Activated naive CD8-positive, alpha-beta T cell treated with anti-CD3 and anti-CD28 coated beads for 36 hours (primary cell): ENCODE measurements around the gene PPP1R18. TPM values are rescaled to one million over a fixed set of nuclear protein-coding genes. Genes with fewer than 3 reads are reported as not detected.

Experiments used
- DNase-seq: peaks from one replicate; pipeline ENCODE4 v3.0.0; 2021
- H3K27ac Mint-ChIP-seq: one replicate; pipeline ENCODE4 v1.8.0; 2022; ENCODE audit warnings: mild to moderate bottlenecking, moderate library complexity, mixed read lengths
- H3K27me3 Mint-ChIP-seq: one replicate; pipeline ENCODE4 v1.8.0; 2022; ENCODE audit warnings: mild to moderate bottlenecking, mixed read lengths
- H3K36me3 Mint-ChIP-seq: one replicate; pipeline ENCODE4 v1.8.0; 2021; ENCODE audit warnings: mild to moderate bottlenecking, mixed read lengths
- H3K4me1 Mint-ChIP-seq: one replicate; pipeline ENCODE4 v1.8.0; 2021; ENCODE audit warnings: mixed read lengths
- H3K4me3 Mint-ChIP-seq: one replicate; pipeline ENCODE4 v1.8.0; 2022; ENCODE audit warnings: mild to moderate bottlenecking, moderate library complexity, mixed read lengths
- H3K9me3 Mint-ChIP-seq: one replicate; pipeline ENCODE4 v1.8.0; 2022; ENCODE audit warnings: mixed read lengths
- total RNA-seq, 2 experiments: library from RNA; stranded (reverse); gene quantifications; one replicate each; pipeline ENCODE4 v1.2.3, GENCODE V29; 2021

Gene PPP1R18
- total RNA-seq, 2 experiments from 2014 or later = 102 to 106 TPM

DNA sequence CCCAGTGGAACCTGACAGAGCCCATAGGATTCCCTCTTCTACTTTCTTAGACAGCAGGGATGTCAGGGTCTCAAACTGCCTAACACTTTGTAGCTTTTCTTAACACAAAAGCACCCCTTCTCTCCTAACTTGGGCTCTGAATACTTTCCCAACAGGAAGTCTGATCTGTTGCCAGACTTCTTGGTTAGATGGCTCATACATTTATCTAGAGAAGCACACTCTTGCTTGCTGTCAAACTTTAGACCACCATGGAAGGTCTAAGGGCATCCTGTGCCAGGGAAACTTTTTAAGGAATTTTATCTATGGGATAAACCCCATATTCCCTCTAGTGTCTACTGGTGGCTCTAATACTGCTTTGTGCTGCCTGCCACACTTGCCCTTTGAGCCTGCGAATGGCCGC, 42.8 kb downstream of the PPP1R18 start:
- Mint-ChIP-seq H3K27me3 (no peaks in the 10 kb centered on the region), H3K27ac (no peak overlapping the region), H3K9me3 (no peaks in the 10 kb centered on the region), H3K4me3 (no peak overlapping the region), H3K4me1 (peaks cover 34% of the 10 kb centered on the region), H3K36me3 (peaks cover 10% of the 10 kb centered on the region)
- DNase-seq = no peak

- H3K27ac Mint-ChIP-seq = peak overlapping the region; percentile 9
- no peak for DNase-seq
- H3K4me3 Mint-ChIP-seq = no peak overlapping the region
- no peaks in the 10 kb centered on the region for H3K27me3 Mint-ChIP-seq
- no peaks in the 10 kb centered on the region for H3K9me3 Mint-ChIP-seq
- H3K36me3 Mint-ChIP-seq = peaks cover 7% of the 10 kb centered on the region
- peaks cover 21% of the 10 kb centered on the region for H3K4me1 Mint-ChIP-seq
Observed at GRCh38 chr6:30641048-30641447, 45.4 kb downstream of the PPP1R18 start.

DNA sequence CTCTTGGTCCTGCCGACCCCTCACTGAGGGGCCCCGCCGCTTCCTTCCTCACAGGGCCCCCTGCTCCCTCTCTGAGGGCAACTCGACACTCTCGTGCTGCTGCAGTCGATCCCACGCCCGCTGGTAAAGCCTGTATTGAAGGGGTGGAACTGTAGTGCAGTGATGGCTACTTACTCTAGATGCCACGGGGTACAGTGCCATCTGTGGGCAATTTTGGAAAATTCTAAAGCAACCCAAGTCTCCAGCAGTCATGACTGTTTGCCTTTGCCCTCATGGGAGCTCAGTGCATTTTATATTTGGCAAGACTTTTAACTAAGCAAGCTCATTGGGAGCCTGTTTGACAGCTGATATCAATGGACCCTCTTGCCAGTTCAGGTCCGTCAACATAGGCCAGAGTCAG, 46.0 kb downstream of the PPP1R18 start:
- H3K27ac Mint-ChIP-seq = peak overlapping the region; percentile 21
- H3K36me3 Mint-ChIP-seq = peaks cover 8% of the 10 kb centered on the region
- H3K9me3 Mint-ChIP-seq = no peaks in the 10 kb centered on the region
- H3K4me1 Mint-ChIP-seq = peaks cover 21% of the 10 kb centered on the region
- no peaks in the 10 kb centered on the region for H3K27me3 Mint-ChIP-seq
- DNase-seq = no peak
- no peak overlapping the region for H3K4me3 Mint-ChIP-seq

DNA sequence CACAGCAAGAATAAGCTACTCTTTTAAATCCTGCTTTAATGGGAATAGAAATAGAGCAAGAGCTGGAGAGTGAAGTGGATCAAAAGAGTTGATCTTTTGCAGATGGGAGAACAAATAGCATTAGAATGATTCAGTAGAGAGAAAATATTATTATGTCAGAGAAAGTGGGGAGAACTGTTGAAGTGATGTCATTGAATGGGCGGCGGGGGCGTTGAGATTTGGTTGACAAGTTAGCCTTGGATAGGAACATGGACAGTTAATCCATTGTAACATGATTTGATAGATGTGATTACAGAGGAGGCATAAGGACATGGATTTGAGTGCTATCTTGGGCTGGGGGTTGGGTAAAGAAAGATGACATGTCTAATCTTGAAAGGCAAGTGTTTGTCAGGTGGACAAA, 50.6 kb downstream of the PPP1R18 start:
- Mint-ChIP-seq H3K4me1 (peaks cover 11% of the 10 kb centered on the region), H3K27me3 (no peaks in the 10 kb centered on the region), H3K9me3 (no peaks in the 10 kb centered on the region), H3K4me3 (no peak overlapping the region), H3K27ac (no peak overlapping the region), H3K36me3 (peaks cover 23% of the 10 kb centered on the region)
- no peak for DNase-seq

GRCh38 chr6:30626484-30627366, 59.7 kb downstream of the PPP1R18 start, which contains the start of gene ATAT1:
Gene ATAT1 (plus strand): TSS chr6:30626874.
- Mint-ChIP-seq H3K4me1 (peaks cover 23% of the 10 kb centered on the region), H3K4me3 (peak within 1 kb of the TSS; percentile 95), H3K36me3 (peaks cover 21% of the 10 kb centered on the region), H3K27me3 (no peaks in the 10 kb centered on the region), H3K9me3 (no peaks in the 10 kb centered on the region), H3K27ac (peak within 1 kb of the TSS; percentile 96)
- peak; percentile 89 for DNase-seq

Other genes with a start within 250 kb of the PPP1R18 start
- gene HLA-E, start 197.1 kb downstream of the PPP1R18 start, total RNA-seq = 100 to 1,000 TPM; 481 to 482 TPM
- 100 to 1,000 TPM; 123 to 126 TPM for gene GNL1, start 130.2 kb downstream of the PPP1R18 start, total RNA-seq
- gene PRR3, start 129.3 kb downstream of the PPP1R18 start, total RNA-seq = 10 to 100 TPM; 32.7 to 34.4 TPM
- gene ABCF1, start 115.2 kb downstream of the PPP1R18 start, total RNA-seq = 100 to 1,000 TPM; 122 TPM
- 10 to 100 TPM; 80.5 to 84.6 TPM for gene PPP1R10, start 69.4 kb downstream of the PPP1R18 start, total RNA-seq
- gene MRPS18B, start 68.8 kb downstream of the PPP1R18 start, total RNA-seq = 100 to 1,000 TPM; 113 to 116 TPM
- gene ATAT1, start 59.8 kb downstream of the PPP1R18 start, total RNA-seq = 1 to 10 TPM; 8.5 to 8.6 TPM
- gene C6orf136, start 39.5 kb downstream of the PPP1R18 start, total RNA-seq = 10 to 100 TPM; 35.8 to 37.1 TPM
- gene DHX16, start 13.6 kb downstream of the PPP1R18 start, total RNA-seq = 10 to 100 TPM; 40.4 to 42.1 TPM
- gene NRM, start 4.3 kb upstream of the PPP1R18 start, total RNA-seq = 10 to 100 TPM; 19.7 to 20.2 TPM
- 10 to 100 TPM; 63.2 to 67.0 TPM for gene MDC1, start 30.6 kb upstream of the PPP1R18 start, total RNA-seq
- gene TUBB, start 33.7 kb upstream of the PPP1R18 start, total RNA-seq = 1,000 to 10,000 TPM; 1,515 to 1,538 TPM
- 100 to 1,000 TPM; 104 to 107 TPM for gene FLOT1, start 56.0 kb upstream of the PPP1R18 start, total RNA-seq
- 100 to 1,000 TPM; 295 to 310 TPM for gene IER3, start 57.9 kb upstream of the PPP1R18 start, total RNA-seq
- gene DDR1, start 197.9 kb upstream of the PPP1R18 start, total RNA-seq = 10 to 100 TPM; 12.0 to 13.7 TPM
- 10 to 100 TPM; 44.5 to 46.4 TPM for gene GTF2H4, start 221.6 kb upstream of the PPP1R18 start, total RNA-seq
- gene VARS2, start 227.6 kb upstream of the PPP1R18 start, total RNA-seq = 10 to 100 TPM; 79.5 to 80.9 TPM
- gene SFTA2, start 245.5 kb upstream of the PPP1R18 start, total RNA-seq = not detected